Dermis microvascular lymphatic vessel endothelial cell (primary cell): ENCODE measurements around the gene GABBR2. TPM values are rescaled to one million over a fixed set of nuclear protein-coding genes. Genes with fewer than 3 reads are reported as not detected.
"Not testable (repeated sequence)": the region's sequence is repeated elsewhere in the genome, so short reads cannot be mapped to it uniquely, and the experiment has no call there.

Source experiments
- DNase-seq, 2 donors: peaks; one replicate each; pipeline versions ENCODE4 v3.0.0 to v3.0.0-alpha.2; 2010; ENCODE audit warnings: low read depth in 2 of 2
- total RNA-seq: library from RNA; depleted of rRNA; stranded (reverse); fragments of >200 nt; gene quantifications from 2 replicates; pipeline ENCODE4 v1.2.1, GENCODE V29; 2014

The GABBR2 gene
- total RNA-seq, 1 donor from 2014 or later = 1.8 TPM

GRCh38 chr9:98596486-98596885 lies 112.2 kb downstream of the GABBR2 start:
- DNase-seq = no peak

- DNase-seq = no peak
Measured at GRCh38 chr9:98594546-98595160, 114.1 kb downstream of the GABBR2 start.

GRCh38 chr9:98593354-98594253 lies 115.1 kb downstream of the GABBR2 start:
- DNase-seq = no peak

GRCh38 chr9:98591696-98592095 lies 117.0 kb downstream of the GABBR2 start:
- DNase-seq = no peak

- no peak for DNase-seq
Measured at GRCh38 chr9:98590101-98590500, 118.6 kb downstream of the GABBR2 start.

- DNase-seq = no peak
Measured at GRCh38 chr9:98589102-98589501, 119.6 kb downstream of the GABBR2 start.

- not testable (repeated sequence) for DNase-seq
Measured at GRCh38 chr9:98584853-98585438, 123.8 kb downstream of the GABBR2 start.

GRCh38 chr9:98584059-98584458 lies 124.7 kb downstream of the GABBR2 start:
- peak in 1 of 2 donors; percentile 15 for DNase-seq

- no peak for DNase-seq
Measured at GRCh38 chr9:98583417-98583816, 125.3 kb downstream of the GABBR2 start.

- DNase-seq = no peak
Measured at GRCh38 chr9:98580956-98581355, 127.8 kb downstream of the GABBR2 start.

- DNase-seq = no peak
Measured at GRCh38 chr9:98579700-98580099, 129.0 kb downstream of the GABBR2 start.

GRCh38 chr9:98577446-98577845 lies 131.3 kb downstream of the GABBR2 start:
- no peak for DNase-seq

GRCh38 chr9:98576859-98577258 lies 131.9 kb downstream of the GABBR2 start:
- no peak for DNase-seq

- no peak for DNase-seq
Measured at GRCh38 chr9:98576354-98576753, 132.4 kb downstream of the GABBR2 start.

- peak in 1 of 2 donors; percentile 10 for DNase-seq
Measured at GRCh38 chr9:98575379-98576346, 133.1 kb downstream of the GABBR2 start.

GRCh38 chr9:98573749-98574278 lies 134.9 kb downstream of the GABBR2 start:
- DNase-seq = no peak

- no peak for DNase-seq
Measured at GRCh38 chr9:98572796-98573195, 135.9 kb downstream of the GABBR2 start.

- DNase-seq = no peak
Measured at GRCh38 chr9:98572054-98572627, 136.6 kb downstream of the GABBR2 start.

- DNase-seq = no peak
Measured at GRCh38 chr9:98571643-98572042, 137.1 kb downstream of the GABBR2 start.

GRCh38 chr9:98570663-98571440 lies 137.9 kb downstream of the GABBR2 start:
- DNase-seq = no peak
